ENCODE data around the gene CAPS2.
"Not testable (repeated sequence)": the region's sequence is repeated elsewhere in the genome, so short reads cannot be mapped to it uniquely, and the experiment has no call there.

Gene CAPS2

DNA sequence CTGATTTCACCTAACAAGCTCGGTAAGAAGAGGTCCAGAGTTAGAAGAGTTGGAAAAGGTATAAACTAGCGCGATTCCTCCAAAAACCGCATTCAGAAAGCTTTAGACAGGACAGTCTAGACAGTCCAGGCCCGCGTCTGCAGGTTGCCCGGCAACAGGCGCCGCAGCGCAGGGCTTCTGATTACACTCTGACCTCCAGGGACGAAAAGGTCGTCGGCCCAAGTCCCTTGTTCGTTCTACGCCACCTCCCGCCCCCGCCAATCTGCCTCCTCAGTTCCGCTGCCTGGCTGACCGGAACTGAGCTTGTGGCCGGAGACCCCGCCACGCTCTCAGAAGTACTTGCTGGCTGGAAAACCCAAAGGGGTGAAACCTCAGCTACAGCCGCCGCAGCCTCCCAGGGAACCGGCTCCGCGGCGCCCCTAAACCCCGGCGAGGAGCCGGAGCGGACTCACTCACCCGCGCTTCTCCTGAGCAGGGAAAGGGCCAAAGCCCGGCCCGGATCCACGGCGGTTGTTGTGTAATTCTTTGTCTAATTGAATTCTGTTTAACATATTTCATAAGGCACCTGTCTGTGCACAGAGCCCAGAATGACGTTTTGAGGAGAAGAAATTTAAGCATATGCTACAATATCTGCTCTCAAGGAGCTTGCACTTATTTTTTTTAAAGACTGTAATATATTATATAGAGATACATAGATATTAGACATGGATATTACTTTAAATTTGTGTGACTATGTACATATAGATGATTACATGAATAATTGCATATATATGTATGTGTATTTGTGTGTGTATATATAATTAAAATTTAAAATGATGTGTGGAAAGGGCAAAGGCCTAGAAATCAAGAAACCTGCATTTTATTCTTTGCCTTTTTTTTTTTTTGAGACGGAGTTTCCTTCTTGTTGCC, at the start of gene CAPS2:
CAPS2 (minus strand) TSS at position 407 of the 909 bp plus-strand sequence. CDS start 3,826 bp downstream, outside the sequence.
- DNase-seq (ENCODE audit: insufficient read length, low spot score) (peak; percentile 78), FAIRE-seq (peak; percentile 42)

DNA sequence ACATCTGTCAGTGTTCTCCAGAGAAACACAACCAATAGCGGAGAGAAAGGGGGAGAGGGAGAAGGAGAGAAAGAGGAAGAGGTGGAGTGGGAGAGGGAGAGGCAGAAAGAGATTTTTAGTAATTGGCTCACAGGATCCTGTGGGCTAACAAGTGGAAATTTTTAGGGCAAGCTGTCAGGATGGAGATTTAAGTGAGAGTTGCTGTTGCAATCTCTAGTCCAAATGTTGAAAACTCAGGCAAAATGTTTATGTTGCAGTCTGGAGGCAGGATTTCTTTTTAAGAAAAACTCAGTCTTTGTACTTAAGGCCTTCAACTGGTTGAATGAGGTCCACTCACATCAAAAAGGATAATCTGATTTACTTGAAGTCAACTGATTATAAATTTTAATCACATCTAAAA, 48.2 kb upstream of the CAPS2 start:
- DNase-seq (ENCODE audit: insufficient read length, low spot score): no peak
- no peak for FAIRE-seq

DNA sequence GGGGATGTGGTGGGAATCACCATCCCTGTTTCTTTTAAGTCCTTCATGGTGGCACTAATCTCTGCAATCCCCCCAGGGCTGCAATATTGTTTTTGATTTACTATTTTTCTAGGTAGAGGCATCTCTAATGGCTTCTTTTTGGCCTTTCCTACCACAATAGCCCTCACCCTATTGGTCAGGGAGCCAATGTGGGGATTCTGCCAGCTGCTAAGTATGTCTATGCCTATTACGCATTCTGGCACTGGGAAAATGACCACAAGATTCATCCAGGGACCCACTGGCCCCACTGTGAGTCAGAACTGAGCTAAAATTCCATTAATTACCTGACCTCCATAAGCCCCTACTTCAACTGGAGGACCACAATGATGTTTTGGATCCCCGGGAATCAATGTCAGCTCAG, 44.8 kb upstream of the CAPS2 start:
- no peak for FAIRE-seq
- no peak for DNase-seq (ENCODE audit: insufficient read length, low spot score)

DNA sequence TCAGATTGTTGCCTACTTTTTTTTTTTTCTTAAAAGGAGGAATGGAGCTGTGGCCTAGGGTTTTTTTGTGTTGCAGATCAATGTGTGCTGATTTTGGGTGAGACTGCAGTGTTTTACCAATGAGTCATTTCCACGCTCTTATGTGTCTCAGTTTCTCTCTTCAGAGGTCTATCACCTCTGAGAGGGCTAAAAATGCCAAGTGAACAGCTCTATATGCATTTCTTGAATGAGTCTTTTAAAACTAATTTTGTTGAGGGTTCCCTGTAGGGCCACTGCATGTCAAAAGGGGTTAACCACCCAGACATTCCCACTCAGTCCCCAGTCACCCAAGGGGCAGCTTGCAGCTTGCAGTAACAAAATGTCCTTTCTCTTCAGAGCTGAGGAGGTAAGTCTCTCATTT, 36.5 kb upstream of the CAPS2 start:
- FAIRE-seq (no peak), DNase-seq (ENCODE audit: insufficient read length, low spot score) (no peak)

DNA sequence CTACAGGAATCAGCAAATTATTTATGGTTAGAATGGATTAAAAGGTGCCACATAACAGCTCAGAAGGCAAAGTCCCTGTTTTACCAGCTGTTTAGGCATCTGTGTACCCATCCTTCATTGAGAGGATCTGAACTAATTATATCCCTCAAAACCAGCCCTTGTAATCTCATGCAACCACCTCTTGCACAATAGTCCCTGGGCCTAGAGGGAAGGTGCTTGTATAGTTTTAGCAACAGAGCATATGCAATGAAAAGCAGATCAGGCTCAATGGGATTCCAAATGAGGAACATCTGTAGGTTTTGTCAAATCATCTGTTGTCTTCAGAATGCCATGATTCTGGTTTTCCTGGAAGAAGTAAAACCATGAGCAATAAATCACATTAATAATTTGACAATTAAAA, 34.8 kb upstream of the CAPS2 start:
- DNase-seq (ENCODE audit: insufficient read length, low spot score) (no peak), FAIRE-seq (no peak)

DNA sequence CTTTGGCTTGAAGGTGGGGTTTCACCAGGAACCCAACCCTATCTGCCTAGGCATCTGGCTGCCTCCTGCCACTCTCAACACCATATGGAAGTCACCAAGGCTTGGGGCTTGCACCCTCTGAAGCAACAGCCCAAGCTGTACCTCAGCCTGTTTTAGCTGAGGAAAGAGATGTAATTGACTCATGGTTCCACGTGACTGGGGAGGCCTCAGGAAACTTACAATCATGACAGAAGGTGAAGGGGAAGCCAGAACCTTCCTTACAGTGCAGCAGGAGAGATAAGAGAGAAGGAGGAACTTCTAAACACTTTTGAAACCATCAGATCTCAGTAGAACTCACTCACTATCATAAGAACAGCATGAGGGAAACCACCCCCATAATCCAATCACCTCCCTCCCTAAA, 31.3 kb upstream of the CAPS2 start:
- FAIRE-seq (no peak), DNase-seq (ENCODE audit: insufficient read length, low spot score) (no peak)

DNA sequence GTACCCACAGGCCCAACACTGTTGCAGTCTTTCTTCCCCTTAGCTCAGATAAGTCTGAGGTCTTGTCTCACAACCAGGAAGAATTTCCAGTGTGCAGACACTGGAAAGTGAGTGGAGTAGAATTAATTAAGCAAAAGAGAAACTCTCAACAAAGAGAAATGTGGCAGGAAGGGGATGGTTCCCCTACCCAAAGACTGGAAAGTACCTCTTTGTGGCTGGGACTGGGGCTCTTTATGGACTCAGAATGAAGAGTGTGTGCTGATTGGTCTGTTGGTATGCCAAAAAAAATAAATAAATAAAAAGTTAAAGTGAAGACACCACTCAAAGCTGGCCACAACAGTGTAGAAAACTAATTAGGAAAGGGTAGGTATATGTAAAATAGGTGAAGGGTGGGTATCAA, 30.8 kb upstream of the CAPS2 start:
- DNase-seq (ENCODE audit: insufficient read length, low spot score) (no peak), FAIRE-seq (no peak)

DNA sequence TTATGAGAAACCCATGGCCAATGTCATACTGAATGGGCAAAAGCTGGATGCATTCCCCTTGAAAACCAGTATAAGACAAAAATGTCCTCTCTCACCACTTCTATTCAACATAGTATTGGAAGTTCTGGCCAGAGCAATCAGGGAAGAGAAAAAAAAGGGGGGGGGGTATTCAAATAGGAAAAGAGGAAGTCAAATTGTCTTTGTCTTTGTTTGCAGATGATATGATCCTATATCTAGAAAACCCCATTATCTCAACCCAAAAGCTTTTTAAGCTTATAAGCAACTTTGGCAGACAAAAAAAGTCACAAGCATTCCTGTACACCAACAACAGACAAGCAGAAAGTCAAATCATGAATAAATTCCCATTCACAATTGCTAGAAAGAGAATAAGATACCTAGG, 23.9 kb upstream of the CAPS2 start:
- no peak for FAIRE-seq
- DNase-seq (ENCODE audit: insufficient read length, low spot score): no peak

DNA sequence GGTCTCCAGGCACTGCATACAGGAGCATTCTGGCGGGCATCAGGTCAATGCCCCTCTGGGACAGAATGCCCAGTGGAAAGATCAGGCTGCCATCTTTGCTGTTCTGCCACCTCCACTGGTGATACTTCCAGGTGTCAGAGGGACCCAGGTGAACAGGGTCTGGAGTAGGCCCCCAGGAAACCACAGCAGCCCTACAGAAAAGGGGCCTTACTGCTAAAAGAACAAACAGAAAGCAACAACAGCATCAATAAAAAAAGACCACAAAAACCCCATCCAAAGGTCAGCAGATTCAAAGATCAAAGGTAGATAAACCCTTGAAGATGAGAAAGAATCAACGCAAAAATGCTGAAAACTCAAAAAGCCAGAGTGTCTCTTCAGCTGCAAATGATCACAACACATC, 20.3 kb upstream of the CAPS2 start:
- FAIRE-seq (no peak), DNase-seq (ENCODE audit: insufficient read length, low spot score) (no peak)

DNA sequence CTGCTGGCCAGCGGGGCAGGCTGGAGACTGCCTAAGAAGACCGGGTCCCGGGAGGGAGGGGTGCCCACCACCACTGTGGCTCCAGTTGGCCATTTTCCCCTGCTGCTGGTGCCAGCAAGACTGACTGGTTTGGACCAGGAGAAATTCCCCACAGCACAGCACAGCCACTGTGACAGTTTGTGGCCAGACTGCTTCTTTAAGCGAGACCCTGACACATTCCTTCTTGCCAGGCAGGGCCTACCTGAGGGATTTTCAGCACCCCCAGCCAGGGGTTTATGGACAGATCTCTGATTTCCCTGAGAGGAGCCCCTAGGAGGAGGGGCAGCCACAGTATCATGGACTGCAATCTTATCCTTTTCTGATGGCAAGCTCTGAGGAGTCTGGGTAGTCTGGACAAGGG, 19.8 kb upstream of the CAPS2 start:
- FAIRE-seq (no peak), DNase-seq (ENCODE audit: insufficient read length, low spot score) (no peak)

DNA sequence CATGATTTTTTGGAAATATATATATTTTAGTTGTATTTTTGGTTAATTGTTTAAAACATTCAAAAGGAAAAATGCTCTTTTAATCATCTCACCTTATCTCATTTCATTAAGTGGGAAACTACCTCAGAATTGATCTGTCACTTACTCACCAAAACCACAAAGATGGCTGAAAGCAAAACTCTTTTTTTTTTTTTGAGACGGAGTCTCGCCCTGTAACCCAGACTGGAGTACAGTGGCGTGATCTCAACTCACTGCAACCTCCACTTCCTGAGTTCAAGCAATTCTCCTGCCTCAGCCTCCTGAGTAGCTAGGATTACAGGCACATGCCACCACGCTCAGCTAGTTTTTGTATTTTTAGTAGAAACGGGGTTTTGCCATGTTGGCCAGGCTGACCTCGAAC, 16.1 kb upstream of the CAPS2 start:
- FAIRE-seq; DNase-seq (ENCODE audit: insufficient read length, low spot score): not testable (repeated sequence)

DNA sequence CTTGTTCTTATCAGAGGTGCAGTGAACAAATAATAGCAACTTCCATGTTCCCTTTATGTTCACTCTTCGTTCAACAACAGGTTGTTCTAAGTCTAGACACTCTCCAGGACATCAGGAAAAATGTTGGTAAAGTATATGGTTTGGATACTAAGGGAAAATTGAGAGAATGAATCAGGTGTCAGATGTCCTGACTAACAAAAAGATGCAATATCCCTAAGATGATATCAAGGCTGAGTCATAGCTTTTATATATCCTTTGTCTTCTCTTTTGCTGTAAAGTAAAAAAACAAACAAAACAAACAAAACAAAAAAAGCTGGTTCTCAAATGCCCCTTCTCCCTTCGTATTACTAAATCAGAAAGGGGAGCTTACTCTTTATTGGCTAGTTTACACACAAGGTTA, 15.4 kb upstream of the CAPS2 start:
- DNase-seq (ENCODE audit: insufficient read length, low spot score) (no peak), FAIRE-seq (no peak)

DNA sequence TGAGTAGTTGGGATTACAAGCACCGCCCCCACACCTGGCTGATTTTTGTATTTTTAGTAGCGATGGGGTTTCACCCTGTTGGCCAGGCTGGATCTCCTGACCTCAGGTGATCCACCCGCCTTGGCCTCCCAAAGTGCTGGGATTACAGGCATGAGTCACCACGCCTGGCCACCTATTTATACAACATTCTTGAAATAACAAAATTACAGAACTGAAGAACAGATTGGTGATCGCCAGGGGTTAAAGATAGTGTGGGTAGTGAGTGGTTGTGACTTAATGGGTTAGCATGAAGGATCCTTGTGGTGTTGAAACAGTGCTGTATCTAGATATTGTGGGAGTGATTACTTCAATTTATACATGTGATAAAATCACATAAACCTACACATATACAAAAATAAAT, 11.7 kb upstream of the CAPS2 start:
- FAIRE-seq (no peak), DNase-seq (ENCODE audit: insufficient read length, low spot score) (no peak)

DNA sequence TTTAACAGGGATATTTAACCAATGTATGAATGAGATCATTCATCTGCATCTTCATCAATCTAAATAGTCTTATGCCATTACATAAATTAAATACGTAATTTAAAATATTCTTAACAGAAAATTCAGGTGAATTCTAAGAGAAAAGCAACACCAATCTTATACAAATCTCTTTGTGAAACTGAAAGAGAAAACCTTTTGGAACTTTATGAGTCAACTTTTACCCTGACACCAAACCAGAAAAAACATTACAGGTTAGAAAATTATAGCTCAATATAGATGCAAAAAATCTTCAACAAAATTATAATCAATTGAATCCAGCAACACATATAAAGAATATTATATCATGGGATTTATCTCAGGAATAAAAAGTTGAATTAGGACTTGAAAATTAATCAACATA, 7.8 kb upstream of the CAPS2 start:
- no peak for DNase-seq (ENCODE audit: insufficient read length, low spot score)
- FAIRE-seq: no peak

DNA sequence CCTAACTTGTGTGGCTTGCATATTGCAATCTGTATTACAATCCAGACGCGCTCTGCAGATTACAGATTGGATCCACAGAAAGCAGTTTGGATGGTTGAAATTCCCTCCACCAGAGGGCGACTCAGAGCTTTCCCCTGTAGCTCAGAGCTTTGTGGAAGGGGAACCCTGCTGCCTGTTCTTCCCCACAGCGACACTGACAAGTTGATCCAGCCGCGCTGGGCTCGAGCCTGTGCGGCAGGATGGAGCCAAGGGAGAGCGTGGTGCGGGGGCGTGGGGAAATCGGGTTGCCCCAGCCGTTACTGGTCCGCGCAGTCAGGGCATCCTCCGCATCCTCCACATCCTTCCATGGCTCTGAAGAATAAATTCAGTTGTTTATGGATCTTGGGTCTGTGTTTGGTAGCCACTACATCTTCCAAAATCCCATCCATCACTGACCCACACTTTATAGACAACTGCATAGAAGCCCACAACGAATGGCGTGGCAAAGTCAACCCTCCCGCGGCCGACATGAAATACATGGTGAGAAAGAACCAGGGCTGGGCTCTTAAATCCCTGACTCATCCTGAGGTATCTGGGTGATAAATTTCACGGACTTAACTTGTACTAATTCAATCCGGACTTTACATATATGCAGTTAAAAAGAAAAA, 4.4 kb upstream of the CAPS2 start, which contains the start of gene GLIPR1L1:
GLIPR1L1 (plus strand) TSS at position 287 of the 647 bp plus-strand sequence; CDS start at position 346, 59 bp downstream.
- FAIRE-seq (peak; percentile 92), DNase-seq (ENCODE audit: insufficient read length, low spot score) (peak; percentile 73)

DNA sequence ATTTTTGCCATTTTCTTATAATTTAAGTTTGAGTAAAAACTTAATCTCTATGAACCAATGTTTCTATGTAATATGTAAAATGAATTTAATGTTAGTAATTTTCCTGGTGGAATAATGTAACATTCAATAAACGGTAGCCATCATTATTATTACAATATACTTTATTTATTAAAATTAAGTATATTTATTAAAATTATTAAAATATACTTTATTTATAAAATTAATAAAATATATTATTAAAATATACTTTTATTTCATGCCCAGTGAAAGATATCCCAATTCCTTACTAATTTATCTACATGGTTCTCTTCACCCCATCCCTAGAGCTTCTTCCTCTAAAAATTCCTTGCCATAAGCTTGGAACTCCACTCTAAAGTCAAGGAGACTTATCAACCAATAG, 2.5 kb downstream of the CAPS2 start:
- no peak for FAIRE-seq
- DNase-seq (ENCODE audit: insufficient read length, low spot score): no peak

DNA sequence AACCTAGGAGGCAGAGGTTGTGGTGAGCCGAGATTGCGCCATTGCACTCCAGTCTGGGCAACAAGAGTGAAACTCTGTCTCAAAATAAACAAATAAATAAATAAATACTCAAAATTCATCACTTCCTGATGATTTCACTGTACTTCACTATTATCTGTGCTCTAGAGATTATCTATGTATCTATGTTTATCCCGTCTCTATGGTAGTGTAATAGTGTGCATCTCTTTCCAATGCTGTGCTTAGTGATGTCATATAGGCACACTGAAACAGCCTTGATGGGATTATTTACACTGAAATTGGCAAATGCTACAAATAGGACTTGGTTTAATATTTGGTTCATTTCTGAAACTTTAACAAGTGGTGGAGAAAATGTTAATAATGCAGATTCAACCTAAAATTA, 6.5 kb downstream of the CAPS2 start:
- no peak for FAIRE-seq
- DNase-seq (ENCODE audit: insufficient read length, low spot score): no peak

DNA sequence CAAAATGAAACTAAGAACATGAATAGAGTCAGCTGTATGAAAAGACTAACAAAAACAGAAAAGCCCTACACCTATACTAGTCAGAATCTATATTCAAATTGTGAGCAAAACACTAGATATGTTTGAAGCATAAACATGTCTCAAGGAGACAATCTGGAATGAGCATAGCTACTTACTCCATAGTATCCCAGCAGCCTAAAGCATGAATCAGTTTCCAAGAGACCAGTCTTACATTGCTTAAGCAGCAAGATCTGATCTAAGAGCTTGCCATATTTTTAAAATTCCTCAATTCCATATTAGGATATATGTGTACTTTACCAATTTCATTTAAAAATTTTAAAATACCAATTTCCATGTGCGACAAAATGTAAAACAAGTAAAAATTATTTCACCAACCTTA, 7.7 kb downstream of the CAPS2 start:
- FAIRE-seq (no peak), DNase-seq (ENCODE audit: insufficient read length, low spot score) (no peak)

DNA sequence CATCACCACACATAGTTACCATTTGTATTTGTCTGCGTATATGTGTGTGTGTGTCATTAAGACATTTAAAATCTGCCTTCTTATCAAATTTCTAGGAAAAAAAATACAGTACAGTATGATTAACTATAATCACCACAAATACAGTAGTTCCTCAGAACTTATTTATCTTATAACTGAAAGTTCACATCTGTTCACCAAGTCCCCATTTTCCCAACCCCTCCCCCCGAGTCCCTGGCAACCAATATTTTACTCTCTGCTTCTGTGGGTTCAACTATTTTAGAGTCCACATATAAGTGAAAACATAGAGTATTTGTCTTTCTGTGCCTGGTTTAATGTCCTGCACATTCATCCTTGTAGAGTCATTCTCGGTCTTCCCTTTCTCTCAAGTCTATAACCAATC, 12.3 kb downstream of the CAPS2 start:
- no peak for FAIRE-seq
- DNase-seq (ENCODE audit: insufficient read length, low spot score): no peak

DNA sequence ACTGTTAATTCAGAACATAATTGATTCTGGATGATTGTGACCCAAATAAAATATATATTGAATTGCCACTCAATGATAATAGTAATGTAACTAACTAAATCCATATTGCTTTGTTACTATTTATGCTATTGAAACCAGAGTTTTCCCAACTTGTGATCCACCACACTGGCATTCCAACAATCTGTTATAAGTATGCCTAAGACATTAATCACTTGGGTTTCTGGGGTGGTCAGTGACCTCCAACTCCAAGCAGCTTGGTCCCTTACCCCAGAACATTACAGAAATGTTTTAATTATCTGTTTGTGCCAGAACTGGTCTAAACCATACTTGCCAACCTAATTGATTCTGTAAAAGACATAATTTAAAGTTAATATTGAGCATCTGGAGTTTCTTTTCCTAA, 14.6 kb downstream of the CAPS2 start:
- DNase-seq (ENCODE audit: insufficient read length, low spot score) (peak; percentile 43), FAIRE-seq (no peak)

DNA sequence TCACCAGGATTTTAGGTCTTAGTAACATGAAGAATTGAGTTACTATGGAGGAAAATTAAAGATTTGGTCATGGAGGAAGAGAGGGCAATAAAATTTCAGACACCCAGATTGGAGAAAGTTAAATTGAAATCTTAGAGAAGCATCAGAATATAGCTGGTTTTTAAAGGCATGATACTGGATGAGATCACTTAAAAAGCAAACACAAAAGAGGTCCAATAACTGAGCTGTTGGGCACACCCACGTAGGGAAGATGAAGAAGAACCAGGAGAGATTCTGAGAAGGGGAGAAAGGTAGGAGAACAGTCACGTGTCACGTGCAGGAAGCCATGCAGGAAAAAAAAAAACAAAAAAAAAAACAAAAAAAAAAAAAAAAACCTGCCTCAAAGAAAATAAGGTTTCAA, 18.8 kb downstream of the CAPS2 start:
- DNase-seq (ENCODE audit: insufficient read length, low spot score): no peak
- FAIRE-seq: no peak

DNA sequence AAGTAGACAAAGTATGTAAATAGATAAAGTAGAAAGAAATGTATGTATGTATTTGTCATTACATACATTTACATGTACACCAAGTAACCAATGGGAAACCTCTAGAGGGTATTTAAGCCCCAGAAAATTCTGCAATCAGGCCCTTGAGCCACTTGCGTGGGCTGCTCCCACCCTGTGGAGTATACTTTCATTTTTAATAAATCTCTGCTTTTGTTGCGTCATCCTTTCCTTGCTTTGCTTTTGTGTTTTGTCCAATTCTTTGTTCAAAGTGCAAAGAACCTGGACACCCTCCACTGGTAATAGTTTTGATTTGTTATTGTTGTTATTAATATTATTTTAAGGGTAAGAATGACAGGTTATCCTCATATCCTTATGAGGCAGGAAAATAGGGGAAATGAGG, 21.8 kb downstream of the CAPS2 start:
- DNase-seq (ENCODE audit: insufficient read length, low spot score) (no peak), FAIRE-seq (no peak)

Measured in HTR-8/SVneo (cell line).